SK-N-MC (cell line): ENCODE measurements around the gene MCRS1.
"Not testable (repeated sequence)": the region's sequence is repeated elsewhere in the genome, so short reads cannot be mapped to it uniquely, and the experiment has no call there.

Experiments
- DNase-seq: peaks from one replicate; pipeline ENCODE4 v3.0.0-alpha.2; 2011; ENCODE audit warnings: low read depth, low spot score
- H3K27ac ChIP-seq: fragments of 200-600 bp; sonication (generic); 2 replicates; pipeline ENCODE4 v1.5.1; 2016; ENCODE audit warnings: mixed run types
- H3K36me3 ChIP-seq: fragments of 200-600 bp; sonication (generic); 2 replicates; pipeline ENCODE4 v1.6.1; 2017; ENCODE audit warnings: antibody characterized with exemption, low read length, mixed read lengths; ENCODE audit not compliant: insufficient read depth
- H3K4me3 ChIP-seq: fragments of 200-600 bp; sonication (generic); 2 replicates; pipeline ENCODE4 v1.5.1; 2016
- H3K9ac ChIP-seq: fragments of 200-600 bp; sonication (generic); 2 replicates; pipeline ENCODE4 v1.8.0; 2017; ENCODE audit warnings: mixed run types, mixed read lengths; ENCODE audit not compliant: insufficient read length
- H3K9me3 ChIP-seq: fragments of 200-600 bp; sonication (generic); 2 replicates; pipeline ENCODE4 v1.6.1; 2017; ENCODE audit warnings: low read depth, mild to moderate bottlenecking, antibody characterized with exemption, low read length, moderate library complexity, mixed read lengths
- EZH2 ChIP-seq: fragments of 200-600 bp; sonication (generic); IDR thresholded peaks from one replicate; pipeline ENCODE4 v1.6.1; 2017; ENCODE audit warnings: antibody characterized with exemption
- FOXP2 ChIP-seq: optimal IDR thresholded peaks from 2 replicates; pipeline ENCODE3; 2011; ENCODE audit warnings: mild to moderate bottlenecking, moderate library complexity; ENCODE audit not compliant: insufficient read depth; ENCODE audit errors: extremely low read length, control extremely low read depth
- POLR2AphosphoS5 ChIP-seq: IDR thresholded peaks from 2 replicates; pipeline ENCODE4 v1.6.1; 2012; ENCODE audit warnings: mild to moderate bottlenecking, low read depth, low read length, borderline replicate concordance

The MCRS1 gene

DNA sequence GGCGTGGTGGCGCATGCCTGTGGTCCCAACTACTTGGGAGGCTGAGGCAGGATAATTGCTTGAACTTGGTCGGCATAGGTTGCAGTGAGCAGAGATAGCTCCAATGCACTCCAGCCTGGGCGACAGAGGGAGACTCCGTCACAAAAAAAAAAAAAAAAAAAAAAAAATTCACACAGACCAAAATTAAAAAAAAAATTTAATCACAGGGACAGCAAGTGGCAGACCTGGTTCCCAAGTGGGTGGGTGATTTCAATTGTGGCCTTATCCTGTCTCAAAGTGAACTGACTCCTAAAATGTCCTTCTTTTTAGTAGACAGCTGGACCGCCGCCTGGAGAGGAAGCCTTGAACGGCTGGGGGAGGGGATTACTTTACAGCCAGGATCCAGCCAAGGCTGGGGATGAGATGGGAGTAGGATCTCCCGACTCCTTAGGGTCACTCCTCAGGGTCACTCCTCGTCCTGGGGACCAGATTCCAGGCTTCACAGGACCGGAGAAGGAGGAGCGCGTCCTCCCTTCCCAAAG is 30.7 kb downstream of the MCRS1 start:
- no peak overlapping the region for H3K27ac ChIP-seq
- DNase-seq = no peak

DNA sequence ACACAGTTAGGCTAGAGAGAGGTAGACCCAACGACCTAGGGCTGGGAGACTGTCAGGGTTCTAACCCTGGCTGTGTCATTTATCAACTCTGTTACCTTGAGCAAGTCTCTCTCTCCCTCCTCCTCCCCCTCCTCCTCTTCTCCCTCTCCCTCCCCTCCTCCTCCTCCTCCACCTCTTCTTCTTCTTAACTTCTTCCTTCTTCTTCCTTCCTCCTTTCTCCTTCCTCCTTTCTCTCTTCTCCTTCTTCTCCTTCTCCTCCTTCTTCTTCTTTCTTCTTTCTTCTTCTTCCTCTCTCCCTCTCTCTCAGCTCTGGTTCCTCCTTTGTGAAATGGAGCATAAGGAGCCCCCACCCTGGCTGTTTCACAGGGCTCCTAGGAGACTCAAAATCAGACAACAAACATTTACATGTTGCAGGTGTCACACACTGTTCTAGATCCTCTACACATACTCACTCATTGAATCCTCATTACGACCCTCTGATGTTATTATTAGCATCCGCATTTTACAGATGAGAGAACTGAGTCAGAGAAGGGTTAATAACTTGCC is 31.3 kb downstream of the MCRS1 start:
- TF ChIP-seq FOXP2 (no peak), EZH2 (no peak), POLR2AphosphoS5 (no peak)
- Histone ChIP-seq H3K27ac (no peak overlapping the region), H3K9ac (no peak overlapping the region), H3K4me3 (no peak overlapping the region), H3K36me3 (no peaks in the 10 kb centered on the region), H3K9me3 (no peaks in the 10 kb centered on the region)
- no peak for DNase-seq

More for the DNA sequence above, 30.7 kb downstream of the MCRS1 start:
- no peaks in the 10 kb centered on the region for H3K9me3 ChIP-seq
- H3K9ac ChIP-seq = no peak overlapping the region
- H3K36me3 ChIP-seq = no peaks in the 10 kb centered on the region
- TF ChIP-seq POLR2AphosphoS5 (no peak), FOXP2 (no peak), EZH2 (no peak)
- peak overlapping the region; percentile 92 for H3K4me3 ChIP-seq

DNA sequence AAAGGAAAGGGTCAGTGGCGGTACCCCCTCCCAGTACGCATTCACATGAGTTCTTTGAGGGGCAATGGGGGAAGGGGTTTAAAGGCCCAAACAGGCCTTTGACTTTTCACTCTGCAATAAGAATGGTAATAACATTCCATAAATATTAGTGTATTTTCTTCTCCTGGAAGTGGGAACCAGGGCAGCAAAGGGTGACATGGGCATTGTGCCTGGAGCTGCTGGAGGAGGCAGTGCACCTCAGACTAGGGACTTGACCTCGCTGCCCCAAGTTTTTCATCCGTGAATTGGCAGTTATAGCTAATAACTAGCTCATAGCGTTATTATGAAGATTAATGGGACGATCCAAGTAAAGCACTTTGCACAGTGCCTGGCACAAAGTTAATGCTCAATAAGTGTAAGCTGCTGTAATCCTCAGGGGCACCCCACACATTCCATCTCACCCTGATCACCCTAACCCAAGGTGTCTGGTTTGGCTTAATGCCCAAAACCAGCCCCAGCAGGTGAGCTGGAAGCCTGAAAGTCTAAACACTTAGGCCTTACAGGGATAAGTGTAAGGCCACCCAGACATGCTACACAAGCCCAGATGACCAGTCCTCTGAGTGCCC is 31.9 kb downstream of the MCRS1 start:
- Histone ChIP-seq H3K27ac (no peak overlapping the region), H3K9me3 (no peaks in the 10 kb centered on the region), H3K4me3 (no peak overlapping the region), H3K36me3 (no peaks in the 10 kb centered on the region), H3K9ac (no peak overlapping the region)
- DNase-seq = no peak
- no peak for TF ChIP-seq FOXP2
- no peak for TF ChIP-seq EZH2
- no peak for TF ChIP-seq POLR2AphosphoS5

DNA sequence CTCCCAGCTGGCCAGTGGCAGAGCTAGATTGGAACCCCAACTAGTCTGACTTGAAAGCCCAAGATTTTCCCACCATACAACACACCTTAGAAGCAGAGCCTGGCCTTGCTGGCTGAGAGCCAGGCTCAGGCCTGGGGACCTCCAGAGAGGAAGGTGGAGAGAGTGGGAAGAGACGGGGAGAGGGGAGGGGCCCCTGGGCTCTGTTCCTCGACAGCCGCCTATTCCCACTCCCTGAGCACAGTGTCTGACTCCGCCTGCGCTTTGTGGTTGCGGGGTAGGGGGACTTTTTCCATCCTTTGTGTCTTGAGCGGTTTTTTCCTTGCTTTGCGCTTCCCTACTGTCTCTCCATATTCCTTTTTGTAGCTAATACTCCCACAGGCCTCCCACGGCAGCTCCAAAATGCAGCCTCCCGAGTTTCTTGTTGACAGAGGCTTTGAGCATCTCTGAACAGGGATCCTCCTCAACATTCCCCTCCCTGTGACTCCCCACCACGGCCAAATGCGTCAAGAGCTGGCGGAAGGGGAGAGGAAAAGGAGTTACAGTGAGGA is 33.1 kb downstream of the MCRS1 start:
- TF ChIP-seq FOXP2 = no peak
- no peak for TF ChIP-seq POLR2AphosphoS5
- TF ChIP-seq EZH2 = no peak
- Histone ChIP-seq H3K36me3 (no peaks in the 10 kb centered on the region), H3K4me3 (no peak overlapping the region), H3K9me3 (no peaks in the 10 kb centered on the region), H3K9ac (no peak overlapping the region), H3K27ac (no peak overlapping the region)
- DNase-seq = no peak

DNA sequence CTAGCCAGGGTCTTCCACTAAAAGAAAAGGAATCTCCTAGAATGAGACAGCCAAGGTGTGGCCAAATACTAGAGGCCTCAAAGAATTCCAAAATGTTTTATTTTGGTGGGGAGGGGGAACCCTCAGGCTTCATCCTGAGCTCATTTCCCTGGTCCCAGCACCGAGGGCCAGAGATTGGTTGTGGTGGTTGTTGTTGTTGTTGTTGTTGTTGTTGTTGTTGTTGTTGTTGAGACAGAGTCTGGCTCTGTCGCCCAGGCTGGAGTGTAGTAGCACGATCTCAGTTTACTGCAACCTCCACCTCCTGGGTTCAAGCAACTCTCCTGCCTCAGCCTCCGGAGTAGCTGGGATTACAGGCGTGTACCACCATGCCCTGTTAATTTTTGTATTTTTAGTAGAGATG is 33.8 kb downstream of the MCRS1 start:
- not testable (repeated sequence) for H3K36me3 ChIP-seq, H3K9me3 ChIP-seq, DNase-seq, H3K4me3 ChIP-seq, H3K27ac ChIP-seq, H3K9ac ChIP-seq

DNA sequence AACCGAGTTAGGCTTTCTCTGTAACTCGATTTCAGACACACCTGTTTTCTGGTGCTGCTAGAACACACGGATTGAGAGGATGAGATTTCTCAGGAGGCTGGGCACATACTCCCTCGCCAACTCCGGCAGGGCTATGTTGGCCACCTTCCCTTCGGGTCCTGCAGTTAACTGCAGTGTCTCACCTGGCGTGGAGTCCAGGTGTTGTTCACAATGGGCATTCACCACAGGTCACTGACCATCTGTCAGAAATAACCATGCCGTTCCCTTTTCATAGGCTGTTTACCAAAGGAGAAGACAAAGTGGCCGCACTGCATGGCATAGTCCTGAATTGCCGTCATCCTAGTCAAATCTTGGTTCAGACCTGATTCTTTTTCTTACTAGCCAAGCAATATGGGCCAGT is 34.6 kb downstream of the MCRS1 start:
- H3K4me3 ChIP-seq = no peak overlapping the region
- no peak overlapping the region for H3K9ac ChIP-seq
- no peaks in the 10 kb centered on the region for H3K36me3 ChIP-seq
- H3K9me3 ChIP-seq = no peaks in the 10 kb centered on the region
- no peak overlapping the region for H3K27ac ChIP-seq
- no peak for TF ChIP-seq POLR2AphosphoS5
- no peak for TF ChIP-seq FOXP2
- TF ChIP-seq EZH2 = no peak
- DNase-seq = no peak

DNA sequence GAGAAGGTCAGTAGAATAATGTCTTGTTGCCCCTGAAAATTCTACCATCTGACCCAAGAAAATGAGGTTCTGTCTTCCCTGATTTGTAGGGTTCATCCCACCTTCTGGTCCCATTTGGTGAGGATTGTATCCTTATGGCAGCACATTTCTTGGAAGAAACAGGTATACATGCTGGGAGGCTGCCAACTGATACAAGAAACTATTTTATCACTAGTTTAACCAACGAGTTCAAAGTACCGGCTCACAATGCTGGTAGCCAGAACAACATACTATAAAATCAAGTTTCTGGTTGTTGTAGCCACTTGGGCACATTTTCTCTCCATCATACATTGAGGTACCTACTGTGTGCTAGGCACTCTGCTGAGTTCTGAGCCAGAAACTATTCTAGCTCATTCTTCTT is 36.2 kb downstream of the MCRS1 start:
- H3K9ac ChIP-seq = no peak overlapping the region
- H3K27ac ChIP-seq = no peak overlapping the region
- no peak for DNase-seq
- peaks cover 8% of the 10 kb centered on the region; the same call in 1 of the 2 replicates for H3K36me3 ChIP-seq
- no peak for TF ChIP-seq FOXP2
- no peak for TF ChIP-seq POLR2AphosphoS5
- TF ChIP-seq EZH2 = no peak
- H3K9me3 ChIP-seq = no peaks in the 10 kb centered on the region
- H3K4me3 ChIP-seq = no peak overlapping the region

DNA sequence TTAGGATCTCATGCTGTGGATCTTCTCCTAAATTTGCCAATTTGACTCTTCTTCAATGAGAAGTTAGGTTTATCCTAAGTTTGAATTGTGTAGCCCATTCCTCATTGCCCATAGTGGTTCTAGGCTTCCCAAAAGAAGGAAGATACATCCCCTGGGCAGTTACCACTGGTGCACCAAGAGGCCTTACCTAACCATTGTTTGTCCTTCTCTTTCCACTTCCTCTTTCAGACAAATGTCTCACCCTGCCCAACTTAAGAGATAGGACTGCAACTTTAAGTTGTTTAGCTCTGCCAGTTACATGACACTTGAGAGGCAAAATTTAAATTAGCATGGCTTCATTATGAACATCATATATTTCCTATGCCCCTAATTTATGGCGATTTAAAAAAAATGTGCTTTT is 38.5 kb downstream of the MCRS1 start:
- no peak for DNase-seq
- H3K27ac ChIP-seq = no peak overlapping the region
- H3K9ac ChIP-seq = no peak overlapping the region
- no peaks in the 10 kb centered on the region for H3K9me3 ChIP-seq
- H3K4me3 ChIP-seq = no peak overlapping the region
- H3K36me3 ChIP-seq = peaks cover 30% of the 10 kb centered on the region
- TF ChIP-seq POLR2AphosphoS5 (no peak), EZH2 (no peak), FOXP2 (no peak)
